HG03460 (cell line): ENCODE data around the gene STH.

Experiments
- ATAC-seq: cut with Tn5 transposase; IDR thresholded peaks from one replicate; pipeline ENCODE4 v1.9.1; 2021; ENCODE audit not compliant: unreplicated experiment

Gene STH

DNA sequence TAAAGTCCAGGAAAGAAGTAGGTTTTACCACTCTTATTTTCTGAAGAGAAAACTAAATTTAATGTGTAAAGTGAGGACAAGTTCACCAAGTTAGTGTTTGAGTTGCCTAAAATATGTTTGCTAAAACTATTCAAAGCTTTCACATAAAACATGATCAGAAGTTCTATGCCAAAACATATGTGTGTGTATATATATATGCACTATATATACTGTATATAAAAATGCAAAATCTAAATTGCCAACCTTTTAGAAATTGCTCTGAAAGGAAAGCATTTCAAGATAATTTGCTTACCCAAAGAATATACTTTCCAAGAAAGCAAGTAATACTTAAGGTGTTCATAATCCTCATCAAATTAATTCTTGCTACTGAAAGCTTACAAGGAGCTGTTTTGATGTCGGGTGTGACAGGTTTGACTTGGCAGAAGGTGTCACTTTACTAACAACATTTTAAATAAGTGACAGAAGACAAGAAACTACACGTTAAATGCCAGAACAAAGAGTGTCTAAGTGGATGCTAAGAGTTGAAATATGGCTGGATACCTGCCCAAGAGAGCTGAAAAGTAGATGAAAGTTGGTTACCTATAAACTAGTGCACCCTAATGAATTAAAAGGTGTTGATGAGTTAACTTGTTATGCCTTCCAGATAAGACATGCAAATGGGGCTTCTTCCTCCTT lies 32.3 kb upstream of the STH start:
- ATAC-seq = no peak

DNA sequence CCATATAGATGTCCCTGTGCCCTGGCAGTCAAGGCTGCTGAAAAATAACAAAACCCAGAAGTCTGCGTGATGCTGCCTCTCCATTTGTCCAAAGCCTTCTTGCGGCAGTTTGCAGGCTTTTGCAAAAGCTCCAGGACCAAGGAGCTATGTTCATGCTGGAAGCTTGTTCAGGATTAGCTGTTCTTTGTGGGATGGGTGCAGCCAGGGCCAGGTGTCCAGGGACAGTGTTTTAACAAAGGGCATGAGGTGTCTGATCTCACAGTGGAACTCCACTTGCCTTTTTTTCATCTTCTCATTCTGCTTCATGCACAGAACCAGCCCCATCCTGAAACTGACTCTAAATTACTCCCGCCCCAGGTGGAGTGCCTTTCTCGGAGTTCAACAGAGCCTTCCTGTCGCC lies 31.7 kb upstream of the STH start:
- no peak for ATAC-seq

DNA sequence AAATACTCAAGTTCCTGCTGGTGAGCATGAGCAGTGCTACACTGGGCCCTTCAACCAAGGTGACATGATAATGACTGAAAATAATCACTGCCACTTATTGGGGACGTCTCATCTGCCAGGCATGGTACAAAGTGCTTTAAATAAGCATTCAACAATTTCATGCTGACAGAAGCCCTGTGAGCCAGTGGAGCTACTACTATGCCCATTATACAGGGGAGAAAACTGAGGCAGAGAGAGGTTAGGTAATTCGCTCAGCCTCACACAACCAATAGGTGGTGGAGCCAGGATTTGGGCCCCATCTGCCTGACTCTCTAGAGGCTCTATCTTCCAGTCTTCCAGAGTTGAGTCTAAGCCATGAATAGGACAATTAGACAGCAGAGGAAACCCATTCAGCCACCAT lies 30.3 kb upstream of the STH start:
- ATAC-seq = no peak

DNA sequence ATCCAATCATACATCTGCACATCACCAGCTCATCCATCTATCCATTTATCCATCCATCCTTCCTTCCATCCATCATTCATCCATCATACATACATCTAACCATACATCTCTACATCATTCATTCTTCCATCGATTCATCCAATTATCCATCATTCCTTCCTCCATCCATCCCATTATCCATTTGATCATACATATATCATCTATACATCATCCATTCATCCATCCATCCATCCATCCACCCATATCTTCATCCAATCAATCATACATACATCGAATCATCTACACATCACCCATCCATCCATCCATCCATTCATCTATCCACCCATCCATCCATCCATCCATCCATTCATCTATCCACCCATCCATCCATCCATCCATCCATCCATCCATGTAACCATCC lies 29.3 kb upstream of the STH start:
- ATAC-seq = no peak

DNA sequence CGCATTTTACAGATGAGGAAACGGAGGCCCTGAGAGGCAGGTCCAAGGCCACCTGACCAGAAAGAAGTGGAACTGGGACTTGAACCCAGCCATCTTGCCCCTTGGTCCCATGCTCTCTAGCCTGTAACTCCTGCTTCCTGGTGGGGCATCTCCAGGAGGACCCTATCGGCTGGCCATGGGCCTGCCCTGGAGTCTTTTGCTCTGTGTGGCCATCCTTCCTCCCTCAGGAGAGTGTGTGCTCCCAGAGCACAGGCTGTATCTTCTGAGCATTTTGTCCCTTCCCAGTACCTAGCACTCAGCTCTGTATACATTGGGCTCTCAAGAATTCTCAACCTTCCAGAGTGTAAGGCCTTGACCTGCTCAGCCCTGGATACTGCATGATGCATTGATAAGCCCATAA lies 28.4 kb upstream of the STH start:
- no peak for ATAC-seq

DNA sequence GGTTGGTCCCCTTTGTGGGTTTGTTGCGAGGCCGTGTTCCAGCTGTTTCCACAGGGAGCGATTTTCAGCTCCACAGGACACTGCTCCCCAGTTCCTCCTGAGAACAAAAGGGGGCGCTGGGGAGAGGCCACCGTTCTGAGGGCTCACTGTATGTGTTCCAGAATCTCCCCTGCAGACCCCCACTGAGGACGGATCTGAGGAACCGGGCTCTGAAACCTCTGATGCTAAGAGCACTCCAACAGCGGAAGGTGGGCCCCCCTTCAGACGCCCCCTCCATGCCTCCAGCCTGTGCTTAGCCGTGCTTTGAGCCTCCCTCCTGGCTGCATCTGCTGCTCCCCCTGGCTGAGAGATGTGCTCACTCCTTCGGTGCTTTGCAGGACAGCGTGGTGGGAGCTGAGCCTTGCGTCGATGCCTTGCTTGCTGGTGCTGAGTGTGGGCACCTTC lies 27.3 kb upstream of the STH start:
- ATAC-seq = no peak

DNA sequence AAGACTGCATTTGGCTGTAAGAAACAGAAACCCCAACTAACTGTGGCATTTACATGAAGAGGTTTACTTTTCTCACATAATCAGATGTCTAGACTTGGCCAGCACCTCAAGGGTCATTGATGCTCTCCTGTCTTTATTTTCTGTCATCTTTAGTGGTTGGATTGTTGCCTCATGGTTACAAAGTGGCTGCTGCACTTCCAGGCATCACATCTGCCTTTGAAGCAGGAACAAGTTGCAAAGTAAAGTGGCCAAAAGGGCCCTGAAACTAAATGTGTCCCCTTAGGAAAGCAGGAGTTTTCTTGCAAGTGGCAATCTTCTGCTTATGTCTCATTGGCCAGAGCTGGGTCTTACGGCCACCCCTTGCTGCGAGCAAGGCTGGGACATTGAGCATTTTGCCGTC lies 26.5 kb upstream of the STH start:
- no peak for ATAC-seq

DNA sequence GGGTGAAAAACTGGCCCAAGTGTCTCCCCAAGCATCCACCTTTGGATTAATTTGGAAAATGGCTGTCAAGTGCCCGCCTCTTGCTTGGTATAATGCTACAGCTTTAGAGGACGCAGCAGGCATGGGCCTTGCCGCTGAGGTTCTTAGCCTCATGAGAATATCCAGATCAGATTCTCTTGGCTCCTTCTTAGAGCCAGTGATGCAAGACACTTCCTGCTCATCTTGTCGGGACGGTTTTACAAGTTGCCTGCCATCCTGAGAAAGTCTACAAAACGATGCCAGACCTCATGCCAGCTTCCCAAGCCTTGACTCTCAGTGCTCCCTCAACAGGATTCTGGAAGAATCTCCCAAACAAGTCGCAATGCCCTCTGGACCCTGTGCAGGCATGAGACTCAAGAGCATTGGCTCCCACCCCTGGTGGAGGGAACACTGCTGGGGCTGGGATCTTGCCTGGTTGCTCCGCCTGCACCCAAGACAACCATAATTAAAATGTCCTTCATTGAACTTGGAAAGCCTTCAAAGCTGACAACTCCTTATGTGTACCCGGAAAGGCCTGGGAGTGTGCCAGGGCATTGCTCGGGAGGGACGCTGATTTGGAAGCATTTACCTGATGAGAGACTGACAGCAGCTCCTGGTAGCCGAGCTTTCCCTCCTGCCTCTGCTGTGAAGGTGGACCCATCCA lies 25.8 kb upstream of the STH start:
- no peak for ATAC-seq

DNA sequence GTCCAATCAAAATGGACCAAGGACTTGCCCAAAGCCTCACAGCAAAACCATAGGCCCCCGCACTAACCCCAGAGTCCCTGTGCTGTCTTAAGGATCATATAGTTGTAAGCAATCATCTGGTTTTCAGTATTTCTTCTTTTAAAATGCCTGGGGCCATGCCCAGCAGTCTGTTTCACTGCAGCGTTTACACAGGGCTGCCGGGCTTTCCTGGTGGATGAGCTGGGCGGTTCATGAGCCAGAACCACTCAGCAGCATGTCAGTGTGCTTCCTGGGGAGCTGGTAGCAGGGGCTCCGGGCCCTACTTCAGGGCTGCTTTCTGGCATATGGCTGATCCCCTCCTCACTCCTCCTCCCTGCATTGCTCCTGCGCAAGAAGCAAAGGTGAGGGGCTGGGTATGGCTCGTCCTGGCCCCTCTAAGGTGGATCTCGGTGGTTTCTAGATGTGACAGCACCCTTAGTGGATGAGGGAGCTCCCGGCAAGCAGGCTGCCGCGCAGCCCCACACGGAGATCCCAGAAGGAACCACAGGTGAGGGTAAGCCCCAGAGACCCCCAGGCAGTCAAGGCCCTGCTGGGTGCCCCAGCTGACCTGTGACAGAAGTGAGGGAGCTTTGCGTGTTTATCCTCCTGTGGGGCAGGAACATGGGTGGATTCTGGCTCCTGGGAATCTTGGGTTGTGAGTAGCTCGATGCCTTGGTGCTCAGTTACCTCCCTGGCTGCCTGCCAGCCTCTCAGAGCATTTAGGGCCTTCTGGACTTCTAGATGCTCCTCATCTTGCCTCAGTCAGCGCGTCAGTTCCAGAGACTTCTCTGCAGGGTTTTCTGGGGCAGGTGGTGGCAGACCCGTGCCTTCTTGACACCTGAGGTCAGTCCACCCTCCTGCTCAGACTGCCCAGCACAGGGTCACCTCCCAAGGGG lies 24.8 kb upstream of the STH start:
- ATAC-seq = no peak

DNA sequence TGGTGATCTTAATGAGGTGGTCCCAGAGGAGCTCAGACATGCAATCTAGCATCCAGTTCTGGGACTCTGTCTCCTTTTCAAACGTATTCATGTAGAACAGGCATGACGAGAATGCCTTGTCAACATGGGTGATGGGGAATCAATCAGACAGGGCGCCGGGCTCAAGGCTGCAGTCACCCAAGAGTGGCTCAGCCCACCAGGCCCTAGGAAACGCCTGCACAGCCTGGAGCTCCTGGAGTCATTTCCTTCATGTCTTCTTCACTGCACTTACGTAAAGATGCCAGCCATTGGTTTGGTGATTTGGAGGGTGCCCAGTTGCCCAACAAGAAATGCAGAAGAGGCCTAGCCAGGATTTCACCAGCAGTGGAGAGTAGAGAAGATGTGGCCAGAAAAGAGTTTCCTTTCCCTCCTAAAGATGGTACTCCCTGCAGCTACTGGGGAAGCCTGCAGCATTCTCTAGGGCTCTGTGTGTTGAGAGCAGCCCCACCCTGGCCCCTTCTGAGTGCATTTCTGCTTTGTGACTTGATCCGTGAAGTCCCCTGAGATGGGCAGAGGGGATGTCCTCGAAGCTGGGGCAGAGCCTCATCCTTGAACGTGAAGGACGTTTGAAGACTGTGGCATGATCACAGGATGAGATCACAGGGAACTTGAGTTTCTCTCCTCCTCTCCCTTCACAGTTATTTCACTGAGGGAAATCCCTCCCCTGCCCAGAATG lies 24.0 kb upstream of the STH start:
- ATAC-seq = no peak

DNA sequence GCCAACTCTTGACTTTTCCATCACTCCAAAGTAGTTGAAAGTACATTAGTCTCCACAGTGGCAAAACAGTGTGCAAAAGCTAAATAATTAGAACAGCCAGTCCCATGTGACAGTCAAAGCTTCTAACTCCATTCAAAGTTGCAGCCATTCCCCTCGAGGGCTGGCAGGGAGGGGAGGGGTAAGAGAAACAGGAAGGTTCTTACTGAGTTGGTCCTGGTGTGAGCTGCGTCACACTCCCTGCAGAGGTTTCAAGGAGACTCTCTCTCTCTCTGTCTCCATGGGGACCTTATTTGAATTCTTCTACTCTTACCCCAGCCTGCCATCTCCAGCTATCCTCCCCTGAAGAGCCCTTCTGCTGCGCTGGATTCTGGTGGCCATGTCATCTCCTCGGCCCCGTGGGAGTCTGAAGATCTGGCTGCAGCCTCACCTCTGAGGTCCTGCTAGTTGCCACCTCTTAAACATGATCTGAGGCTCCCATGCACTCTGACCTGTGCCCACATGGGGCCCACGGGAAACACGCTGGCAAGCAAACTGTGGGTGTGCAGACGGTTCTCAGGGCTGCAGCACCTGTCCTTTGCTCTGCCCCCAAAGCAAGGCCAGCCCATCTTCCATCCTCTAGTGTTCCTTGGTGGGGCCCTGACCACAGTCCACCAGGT lies 23.3 kb upstream of the STH start:
- ATAC-seq = no peak

DNA sequence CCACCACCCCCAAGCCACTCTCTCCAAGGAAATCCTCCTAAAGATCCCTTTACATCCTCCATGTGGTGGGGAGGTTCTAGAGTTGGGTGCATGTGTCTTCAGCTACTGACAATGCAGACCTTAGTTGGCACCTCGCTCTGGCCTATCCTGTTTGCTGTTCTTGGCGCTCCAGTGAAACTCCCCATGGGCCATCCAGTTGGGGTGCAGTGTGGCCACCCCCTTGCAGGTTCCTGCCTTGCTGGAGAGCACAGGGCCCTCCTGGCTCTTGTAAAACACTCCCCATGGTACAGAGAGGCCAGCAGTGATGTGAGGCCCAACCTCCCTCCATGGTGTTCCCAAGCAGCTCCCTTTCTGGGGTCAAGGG lies 22.7 kb upstream of the STH start:
- no peak for ATAC-seq

DNA sequence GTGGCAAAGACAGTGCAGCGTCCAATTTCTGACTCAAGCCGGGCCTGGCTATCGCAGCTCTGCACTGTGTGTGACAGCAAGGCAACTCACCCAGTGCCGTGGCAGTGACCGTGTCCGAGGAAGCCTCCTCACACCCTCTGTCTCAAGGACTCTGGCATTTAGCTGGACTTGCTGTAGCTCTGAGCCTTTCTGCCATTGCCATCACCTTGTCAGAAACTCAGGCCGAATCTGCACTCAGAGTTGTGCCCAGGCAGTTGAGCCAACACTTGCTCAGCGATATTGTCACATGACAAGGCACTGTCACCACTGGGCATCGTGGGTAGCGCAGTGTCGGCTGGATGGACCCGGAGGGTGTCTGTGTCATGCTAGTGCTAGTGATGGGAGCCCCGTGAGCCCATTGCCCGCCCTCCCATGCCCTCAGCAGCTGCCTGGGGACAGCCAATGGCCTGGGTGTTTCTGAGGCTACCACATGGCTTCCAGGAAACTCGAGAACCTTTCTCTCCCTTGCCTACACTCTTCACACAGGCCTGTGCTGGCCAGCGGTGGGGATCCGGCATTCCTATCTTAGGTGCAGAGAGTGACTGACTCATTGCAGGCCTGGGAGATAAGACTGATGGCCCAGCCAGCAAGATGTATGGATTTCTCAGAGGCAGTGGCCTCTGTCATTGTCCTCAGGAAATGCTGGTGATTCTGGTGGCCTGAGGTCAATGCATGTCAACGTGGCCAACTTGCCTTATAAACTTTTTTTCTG lies 22.1 kb upstream of the STH start:
- no peak for ATAC-seq

DNA sequence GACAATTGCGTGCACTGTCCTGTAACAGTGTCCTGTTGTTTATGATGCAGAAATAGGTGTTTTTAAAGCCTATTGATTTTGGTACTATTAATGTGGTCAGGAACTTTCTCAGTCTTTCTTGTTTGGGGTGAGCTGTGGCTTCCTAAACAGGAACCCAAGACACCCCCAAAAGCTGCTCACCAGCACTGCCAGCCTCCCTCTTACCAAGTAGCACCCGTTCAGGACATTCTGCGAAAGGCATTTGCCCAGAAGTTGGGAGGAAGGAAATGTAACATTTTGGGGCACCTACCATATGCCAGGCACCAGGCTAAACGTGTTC lies 21.6 kb upstream of the STH start:
- no peak for ATAC-seq

DNA sequence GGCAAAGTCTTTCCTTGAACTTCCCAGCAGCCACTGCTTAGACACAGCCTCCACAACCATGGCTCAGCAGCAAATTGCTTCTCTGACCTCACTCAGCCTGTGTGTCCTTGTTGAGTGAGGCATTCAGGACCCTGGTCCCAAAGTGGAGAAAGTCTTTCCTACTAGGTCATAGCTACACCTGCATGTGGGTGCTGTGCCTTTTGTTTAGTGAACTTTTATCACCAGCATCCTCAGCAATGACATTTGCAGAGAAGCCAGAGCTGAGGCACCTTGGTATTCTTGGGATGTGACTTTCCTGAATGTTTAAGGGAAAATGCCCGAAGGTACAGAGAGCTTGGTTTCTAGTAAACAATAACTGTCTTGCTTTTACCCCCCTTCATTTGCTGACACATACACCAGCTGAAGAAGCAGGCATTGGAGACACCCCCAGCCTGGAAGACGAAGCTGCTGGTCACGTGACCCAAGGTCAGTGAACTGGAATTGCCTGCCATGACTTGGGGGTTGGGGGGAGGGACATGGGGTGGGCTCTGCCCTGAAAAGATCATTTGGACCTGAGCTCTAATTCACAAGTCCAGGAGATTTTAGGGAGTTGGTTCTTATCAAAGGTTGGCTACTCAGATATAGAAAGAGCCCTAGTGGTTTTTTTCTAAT lies 20.9 kb upstream of the STH start:
- no peak for ATAC-seq

DNA sequence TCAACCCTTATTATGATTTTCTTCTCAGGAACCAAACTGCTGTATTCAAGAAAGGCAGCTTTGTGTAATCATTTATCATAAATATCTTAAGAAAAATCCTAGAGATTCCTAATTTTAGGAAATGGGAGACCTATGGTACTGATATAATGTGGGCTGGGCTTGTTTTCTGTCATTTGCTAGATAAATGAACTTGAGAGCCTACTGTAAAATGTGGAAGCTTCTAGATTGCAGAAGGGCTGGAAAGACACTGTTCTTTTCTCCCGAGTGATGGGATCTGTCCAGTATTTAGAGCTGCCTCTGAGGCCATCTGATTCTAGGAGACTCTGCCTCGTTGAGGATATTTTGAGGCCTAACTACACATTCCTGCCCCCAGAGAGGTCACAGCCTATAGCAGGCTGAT lies 19.9 kb upstream of the STH start:
- ATAC-seq = no peak

DNA sequence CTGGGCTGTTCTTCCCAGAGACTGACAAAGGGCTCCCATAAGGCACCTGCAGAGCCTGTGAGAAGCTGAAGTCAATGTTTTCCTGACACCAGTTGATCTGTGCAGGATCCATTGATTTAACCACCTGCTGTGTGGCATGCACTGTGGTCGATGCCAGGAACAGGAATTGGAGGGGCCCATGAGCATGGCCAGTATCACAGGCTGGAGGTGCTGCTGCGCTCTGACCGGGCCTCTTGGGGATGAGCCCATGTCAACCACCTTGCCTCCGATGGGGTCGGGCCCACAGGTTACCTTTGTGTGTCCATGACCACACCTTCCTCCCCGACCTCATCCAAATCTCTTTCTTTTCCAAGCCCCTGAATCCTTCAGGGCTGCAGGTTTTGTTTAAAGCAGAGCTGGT lies 18.2 kb upstream of the STH start:
- ATAC-seq = no peak

DNA sequence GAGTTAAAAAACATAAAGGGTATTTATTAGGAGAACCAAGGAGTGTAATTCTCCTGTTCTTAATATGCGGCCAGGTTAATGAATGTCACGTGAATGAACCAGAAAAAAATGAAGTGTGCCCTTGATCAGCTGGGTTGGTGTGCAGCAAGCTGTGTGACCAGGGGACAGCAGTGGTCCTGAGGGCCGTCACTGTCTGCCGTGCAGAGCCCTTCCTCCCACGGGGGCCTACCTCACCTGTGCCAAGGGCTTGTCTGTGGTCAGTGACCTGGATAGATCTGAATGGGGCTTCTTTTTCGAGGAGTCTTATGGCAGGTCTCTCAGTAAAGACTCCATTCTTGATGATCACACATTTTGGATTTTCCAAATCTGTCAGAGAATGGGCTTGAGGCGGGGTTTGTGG lies 17.7 kb upstream of the STH start:
- no peak for ATAC-seq

DNA sequence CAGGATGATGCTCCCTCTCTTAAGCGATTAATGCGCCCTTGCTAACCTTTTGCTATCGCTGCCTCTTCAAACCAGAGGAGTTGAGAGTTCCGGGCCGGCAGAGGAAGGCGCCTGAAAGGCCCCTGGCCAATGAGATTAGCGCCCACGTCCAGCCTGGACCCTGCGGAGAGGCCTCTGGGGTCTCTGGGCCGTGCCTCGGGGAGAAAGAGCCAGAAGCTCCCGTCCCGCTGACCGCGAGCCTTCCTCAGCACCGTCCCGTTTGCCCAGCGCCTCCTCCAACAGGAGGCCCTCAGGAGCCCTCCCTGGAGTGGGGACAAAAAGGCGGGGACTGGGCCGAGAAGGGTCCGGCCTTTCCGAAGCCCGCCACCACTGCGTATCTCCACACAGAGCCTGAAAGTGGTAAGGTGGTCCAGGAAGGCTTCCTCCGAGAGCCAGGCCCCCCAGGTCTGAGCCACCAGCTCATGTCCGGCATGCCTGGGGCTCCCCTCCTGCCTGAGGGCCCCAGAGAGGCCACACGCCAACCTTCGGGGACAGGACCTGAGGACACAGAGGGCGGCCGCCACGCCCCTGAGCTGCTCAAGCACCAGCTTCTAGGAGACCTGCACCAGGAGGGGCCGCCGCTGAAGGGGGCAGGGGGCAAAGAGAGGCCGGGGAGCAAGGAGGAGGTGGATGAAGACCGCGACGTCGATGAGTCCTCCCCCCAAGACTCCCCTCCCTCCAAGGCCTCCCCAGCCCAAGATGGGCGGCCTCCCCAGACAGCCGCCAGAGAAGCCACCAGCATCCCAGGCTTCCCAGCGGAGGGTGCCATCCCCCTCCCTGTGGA lies 16.0 kb upstream of the STH start:
- ATAC-seq = no peak
